ENCODE measurements around the gene ADORA2B.

The ADORA2B gene

GRCh38 chr17:15981646-15982580 is 37.0 kb downstream of the ADORA2B start:
- no peak for DNase-seq (ENCODE audit: low read depth in 2 of 2)

GRCh38 chr17:15996322-15996721 is 51.4 kb downstream of the ADORA2B start:
- DNase-seq (ENCODE audit: low read depth in 2 of 2), result no peak

- no peak for DNase-seq (ENCODE audit: low read depth in 2 of 2)
Measured at GRCh38 chr17:15998031-15998562, 53.2 kb downstream of the ADORA2B start.

- DNase-seq (ENCODE audit: low read depth in 2 of 2), result peak; percentile 83 to 88
Measured at GRCh38 chr17:15999141-15999973, 54.4 kb downstream of the ADORA2B start, which contains the start of the genes TTC19 and ZSWIM7. Gene TTC19, plus strand, starts transcription at chr17:15999824. Its CDS starts 25 bp downstream, at chr17:15999849. Gene ZSWIM7, minus strand, starts transcription at chr17:15999704. Its CDS starts 110 bp downstream, at chr17:15999594.

GRCh38 chr17:15999974-16000827 is 55.3 kb downstream of the ADORA2B start:
- no peak for DNase-seq (ENCODE audit: low read depth in 2 of 2)

- DNase-seq (ENCODE audit: low read depth in 2 of 2), result no peak
Measured at GRCh38 chr17:16001226-16001897, 56.4 kb downstream of the ADORA2B start.

GRCh38 chr17:16002708-16003260 is 57.9 kb downstream of the ADORA2B start:
- no peak for DNase-seq (ENCODE audit: low read depth in 2 of 2)

- no peak for DNase-seq (ENCODE audit: low read depth in 2 of 2)
Measured at GRCh38 chr17:16003841-16004240, 58.9 kb downstream of the ADORA2B start.

GRCh38 chr17:16005636-16006035 is 60.7 kb downstream of the ADORA2B start:
- no peak for DNase-seq (ENCODE audit: low read depth in 2 of 2)

- DNase-seq (ENCODE audit: low read depth in 2 of 2), result no peak
Measured at GRCh38 chr17:16007439-16007838, 62.5 kb downstream of the ADORA2B start.

GRCh38 chr17:16013943-16014407 is 69.0 kb downstream of the ADORA2B start:
- no peak for DNase-seq (ENCODE audit: low read depth in 2 of 2)

GRCh38 chr17:16019347-16019746 is 74.4 kb downstream of the ADORA2B start:
- no peak for DNase-seq (ENCODE audit: low read depth in 2 of 2)

- no peak for DNase-seq (ENCODE audit: low read depth in 2 of 2)
Measured at GRCh38 chr17:16023881-16024280, 79.0 kb downstream of the ADORA2B start.

GRCh38 chr17:16025202-16025601 is 80.3 kb downstream of the ADORA2B start:
- no peak for DNase-seq (ENCODE audit: low read depth in 2 of 2)
